CD4-positive, alpha-beta T cell treated with Interleukin-15 for 1 hour (primary cell): Measurements from ENCODE around the gene SMCO1.
A peak's percentile ranks its signal among the peaks of the same experiment; 100 is the strongest.
"Not testable (repeated sequence)": the region's sequence is repeated elsewhere in the genome, so short reads cannot be mapped to it uniquely, and the experiment has no call there.

Experiments
- DNase-seq: peaks from one replicate; pipeline ENCODE4 v3.0.0-alpha.2; 2020

The SMCO1 gene, protein sequence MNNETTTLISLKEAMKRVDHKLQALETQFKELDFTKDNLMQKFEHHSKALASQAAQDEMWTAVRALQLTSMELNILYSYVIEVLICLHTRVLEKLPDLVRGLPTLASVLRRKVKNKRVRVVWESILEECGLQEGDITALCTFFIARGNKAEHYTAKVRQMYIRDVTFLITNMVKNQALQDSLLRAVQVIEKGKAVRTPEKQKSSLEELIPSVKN

GRCh38 chr3:196514913-196515621 lies at the start of gene SMCO1:
Gene SMCO1, minus strand, starts transcription at chr3:196515346. Its CDS starts 137 bp downstream, at chr3:196515209.
- no peak for DNase-seq

- no peak for DNase-seq
These were observed 48.6 kb upstream of the SMCO1 start for GRCh38 chr3:196563721-196564225.

DNA sequence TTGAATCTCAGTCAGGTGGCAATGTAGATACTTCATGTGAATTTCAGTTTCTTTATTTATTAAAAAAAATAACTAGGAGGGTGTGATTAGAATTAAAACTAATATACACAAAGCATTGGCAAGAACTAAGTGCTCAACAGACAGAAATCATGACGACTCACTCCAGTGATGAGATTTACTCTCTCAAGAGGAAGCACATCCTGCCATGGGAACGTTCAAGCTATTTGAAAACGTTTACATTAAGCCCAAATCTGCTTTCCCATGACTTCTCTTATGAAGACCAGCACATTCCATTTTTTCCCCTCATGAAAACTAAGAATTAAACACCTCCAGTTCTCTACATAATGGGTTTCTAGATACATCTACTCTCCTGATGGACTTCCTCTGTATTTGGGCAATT lies 44.7 kb upstream of the SMCO1 start:
- no peak for DNase-seq

DNA sequence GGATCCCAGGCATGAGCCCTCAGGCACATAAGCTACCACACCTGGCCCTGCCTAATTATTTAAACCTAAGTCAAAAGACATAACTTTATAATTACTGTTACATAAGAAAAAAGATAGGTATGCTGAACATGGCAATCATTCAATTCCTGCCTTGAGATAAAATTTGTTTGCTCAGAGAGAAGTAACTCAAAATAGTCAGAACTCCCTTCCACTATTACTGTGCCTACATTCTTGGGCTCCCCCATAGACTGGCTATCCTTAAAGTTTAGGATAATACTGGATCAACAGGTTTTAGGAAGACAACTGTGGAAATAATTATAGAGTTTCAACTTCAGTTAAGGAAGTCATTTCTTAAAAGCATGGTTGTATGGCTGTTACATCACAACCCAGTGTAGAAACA lies 43.3 kb upstream of the SMCO1 start:
- DNase-seq: no peak

DNA sequence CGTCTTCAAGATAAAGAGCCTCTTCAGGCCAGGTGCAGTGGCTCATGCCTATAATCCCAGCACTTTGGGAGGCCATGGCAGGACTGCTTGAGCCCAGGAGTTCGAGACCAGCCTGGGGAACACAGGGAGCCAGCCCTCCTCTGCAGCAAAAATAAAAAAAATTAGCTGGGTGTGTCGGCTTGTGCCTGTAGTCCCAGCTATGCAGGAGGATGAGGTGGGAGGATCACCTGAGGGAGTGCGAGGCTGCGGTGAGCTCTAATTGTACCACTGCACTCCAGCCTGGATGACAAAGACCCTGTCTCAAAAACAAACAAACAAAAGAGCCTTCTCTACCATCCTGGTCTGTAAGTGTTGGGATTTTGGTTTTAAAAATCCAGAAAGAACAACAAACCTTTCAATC lies 42.1 kb upstream of the SMCO1 start:
- no peak for DNase-seq

- no peak for DNase-seq
These were observed 40.1 kb upstream of the SMCO1 start for GRCh38 chr3:196555295-196555694.

DNA sequence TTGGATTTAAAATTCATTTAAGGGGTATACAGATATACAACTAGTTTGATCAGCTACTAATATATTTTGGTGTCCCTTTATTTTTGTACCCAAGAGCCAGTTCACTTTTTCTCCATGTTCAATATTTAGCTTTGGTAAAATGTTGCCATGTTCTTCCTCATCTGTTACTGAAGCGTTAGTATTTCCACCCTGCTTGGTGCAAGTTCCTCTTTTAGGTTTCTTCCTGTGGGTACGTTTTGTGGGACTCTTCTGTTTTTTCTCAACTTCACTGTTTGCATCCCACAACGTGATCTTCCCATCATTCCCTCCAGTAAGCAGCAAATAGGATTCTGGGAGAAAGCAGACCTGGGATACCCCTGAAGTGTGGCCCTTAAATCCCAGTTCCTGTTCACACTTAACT lies 39.1 kb upstream of the SMCO1 start:
- DNase-seq: no peak

DNA sequence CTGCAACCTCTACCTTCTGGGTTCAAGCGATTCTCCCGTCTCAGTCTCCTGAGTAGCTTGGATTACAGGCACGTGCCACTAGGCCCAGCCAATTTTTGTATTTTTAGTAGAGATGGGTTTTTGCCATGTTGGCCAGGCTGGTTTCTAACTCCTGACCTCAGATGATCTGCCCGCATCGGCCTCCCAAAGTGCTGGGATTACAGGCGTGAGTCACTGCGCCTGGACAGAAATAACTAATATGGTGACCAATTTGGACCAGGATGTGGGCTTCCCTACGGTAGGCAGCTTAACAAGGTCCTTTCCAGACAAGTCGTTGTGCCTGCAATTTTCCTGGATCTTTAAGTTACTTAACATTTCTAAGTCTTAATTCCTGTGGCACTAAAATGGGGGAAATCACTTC lies 38.4 kb upstream of the SMCO1 start:
- DNase-seq: no peak

- DNase-seq: no peak
These were observed 37.1 kb upstream of the SMCO1 start for GRCh38 chr3:196552253-196552652.

- not testable (repeated sequence) for DNase-seq
These were observed 35.0 kb upstream of the SMCO1 start for GRCh38 chr3:196550172-196550571.

- DNase-seq: not testable (repeated sequence)
These were observed 34.2 kb upstream of the SMCO1 start for GRCh38 chr3:196549312-196549711.

- DNase-seq: no peak
These were observed 31.9 kb upstream of the SMCO1 start for GRCh38 chr3:196547067-196547466.

GRCh38 chr3:196546537-196546936 lies 31.4 kb upstream of the SMCO1 start:
- DNase-seq: no peak

DNA sequence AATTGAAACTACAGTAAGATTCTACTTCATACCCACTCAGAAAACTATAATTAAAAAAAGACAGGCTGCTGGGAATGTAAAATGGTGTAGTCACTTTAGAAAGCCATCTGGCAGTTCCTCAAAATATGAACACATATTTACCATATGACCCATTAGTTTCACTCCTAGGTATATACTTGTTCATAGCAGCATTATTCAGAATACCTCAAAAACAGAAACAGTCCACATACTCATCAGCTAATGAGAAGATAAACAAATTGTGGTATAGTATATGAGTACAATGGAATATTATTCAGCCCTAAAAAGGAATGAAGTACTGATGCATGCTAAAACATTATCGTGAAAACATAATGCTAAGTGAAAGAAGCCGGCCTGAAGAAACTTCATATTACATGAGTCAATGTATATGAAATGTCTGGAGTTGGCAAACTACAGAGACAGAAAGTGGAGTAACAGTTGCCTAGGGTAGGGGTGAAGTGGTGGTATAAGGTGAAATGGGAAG lies 29.4 kb upstream of the SMCO1 start:
- DNase-seq: no peak

DNA sequence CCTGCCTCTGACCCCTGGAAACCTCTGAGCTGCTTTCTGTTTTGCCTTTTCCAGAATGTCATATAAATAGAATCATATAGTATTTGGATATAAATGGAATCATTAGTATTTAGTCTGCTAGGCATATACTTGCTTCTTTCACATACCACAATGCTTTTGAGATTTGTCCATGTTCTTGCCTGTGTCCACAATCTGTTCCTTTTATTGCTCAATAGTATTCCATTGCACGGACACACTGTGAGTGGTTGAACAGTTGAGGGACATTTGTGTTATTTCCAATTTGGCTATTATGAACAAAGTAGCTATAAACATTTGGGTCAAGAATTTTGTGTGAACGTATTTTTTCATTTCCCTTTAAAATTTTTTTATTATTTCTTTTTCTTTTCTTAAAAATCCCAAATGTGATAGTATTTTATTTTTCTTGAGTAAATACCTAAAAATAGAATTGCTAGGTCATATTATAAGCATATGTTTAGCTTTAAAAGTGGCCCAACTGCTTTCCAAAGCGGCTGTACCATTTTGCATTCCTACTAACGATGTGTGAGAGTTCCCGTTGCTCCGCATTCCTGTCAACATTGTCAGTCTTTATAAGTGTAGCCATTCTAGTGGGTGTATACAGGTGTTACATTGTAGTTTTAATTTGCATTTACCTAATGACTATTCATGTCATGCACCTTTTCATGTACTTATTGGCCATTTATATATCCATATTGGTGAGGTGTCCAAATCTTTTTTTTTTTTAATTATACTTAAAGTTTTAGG lies 26.7 kb upstream of the SMCO1 start:
- DNase-seq: no peak

DNA sequence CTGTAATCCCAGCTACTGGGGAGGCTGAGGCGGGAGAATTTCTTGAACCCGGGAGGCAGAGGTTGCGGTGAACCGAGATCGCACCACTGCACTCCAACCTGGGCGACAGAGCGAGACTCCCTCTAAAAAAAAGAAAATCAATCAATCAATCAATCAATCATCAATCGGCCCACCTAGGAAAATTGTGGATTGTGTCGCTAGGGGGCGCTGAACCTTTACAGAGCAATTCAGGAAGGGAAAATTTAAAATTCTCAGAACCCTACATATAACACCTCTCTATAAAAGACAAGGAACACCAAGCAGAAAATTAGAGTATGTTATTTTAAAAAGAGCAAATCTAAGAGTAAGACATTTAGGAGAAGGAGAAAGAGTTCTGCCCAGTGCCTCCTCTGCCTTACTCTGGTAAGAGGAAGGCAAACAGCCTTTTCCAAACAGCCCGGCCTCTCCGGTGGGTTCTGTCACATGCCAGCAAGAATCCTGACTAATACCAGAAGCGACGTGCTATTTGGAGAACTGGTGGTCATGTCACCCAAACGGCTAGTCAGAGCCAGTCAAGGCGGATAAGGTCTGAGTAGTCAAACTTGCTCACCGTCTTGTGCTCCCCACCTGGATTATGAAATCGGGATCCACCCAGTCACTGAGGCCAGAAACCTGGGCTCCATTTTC lies 22.3 kb upstream of the SMCO1 start:
- peak; percentile 27 for DNase-seq

DNA sequence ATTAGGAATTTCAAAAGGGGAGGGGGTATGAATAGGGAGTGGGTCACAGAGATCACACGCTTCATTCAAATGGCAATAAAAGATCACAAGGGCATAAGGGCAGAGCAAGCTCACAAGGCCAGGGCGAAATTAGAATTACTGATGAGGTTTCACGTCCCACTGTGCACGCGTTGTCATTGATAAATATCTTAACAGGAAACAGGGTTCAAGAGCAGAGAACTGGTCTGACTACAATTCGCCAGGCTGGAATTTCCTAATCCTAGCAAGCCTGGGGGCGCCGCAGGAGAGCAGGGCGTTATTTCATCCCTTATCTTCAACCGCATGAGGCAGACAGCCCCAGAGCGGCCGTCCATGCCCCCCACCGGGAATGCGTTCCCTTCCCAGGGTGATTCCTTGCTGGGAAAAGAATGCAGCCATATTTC lies 18.1 kb upstream of the SMCO1 start:
- DNase-seq: no peak

DNA sequence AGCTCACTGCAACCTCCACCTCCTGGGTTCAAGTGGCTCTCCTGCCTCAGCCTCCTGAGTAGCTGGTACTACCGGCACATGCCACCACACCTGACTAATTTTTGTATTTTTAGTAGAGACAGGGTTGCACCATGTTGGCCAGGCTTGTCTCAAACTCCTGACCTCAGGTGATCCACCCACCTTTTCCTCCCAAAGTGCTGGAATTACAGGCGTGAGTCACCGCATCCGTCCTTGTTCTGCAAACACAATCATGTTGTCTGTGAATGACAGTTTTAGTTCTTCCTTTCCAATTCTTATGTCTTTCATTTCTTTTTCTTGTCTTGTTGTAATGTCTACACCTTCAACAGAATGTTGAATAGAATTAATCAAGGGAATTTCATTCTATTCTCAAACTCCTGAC lies 16.3 kb upstream of the SMCO1 start:
- DNase-seq: no peak

- DNase-seq: peak; percentile 65
These were observed 13.6 kb upstream of the SMCO1 start for GRCh38 chr3:196528639-196529233.

DNA sequence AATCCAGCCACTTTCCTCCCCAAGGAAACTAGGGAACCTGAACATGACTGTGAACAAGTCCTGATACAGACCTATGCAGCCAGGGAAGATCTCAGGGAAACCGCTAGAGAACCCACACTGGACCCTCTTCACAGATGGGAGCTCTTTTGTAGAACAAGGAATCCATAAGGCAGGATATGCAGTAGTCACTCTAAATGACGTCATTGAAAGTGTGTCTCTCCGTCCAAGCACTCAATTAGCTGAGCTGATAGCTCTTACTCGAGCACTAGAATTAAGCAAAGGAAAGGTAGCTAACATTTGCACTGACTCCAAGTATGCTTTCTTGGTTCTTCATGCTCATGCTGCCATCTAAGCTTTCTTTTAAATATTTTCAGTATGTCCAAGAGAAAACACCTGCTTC lies 10.0 kb upstream of the SMCO1 start:
- DNase-seq: no peak

DNA sequence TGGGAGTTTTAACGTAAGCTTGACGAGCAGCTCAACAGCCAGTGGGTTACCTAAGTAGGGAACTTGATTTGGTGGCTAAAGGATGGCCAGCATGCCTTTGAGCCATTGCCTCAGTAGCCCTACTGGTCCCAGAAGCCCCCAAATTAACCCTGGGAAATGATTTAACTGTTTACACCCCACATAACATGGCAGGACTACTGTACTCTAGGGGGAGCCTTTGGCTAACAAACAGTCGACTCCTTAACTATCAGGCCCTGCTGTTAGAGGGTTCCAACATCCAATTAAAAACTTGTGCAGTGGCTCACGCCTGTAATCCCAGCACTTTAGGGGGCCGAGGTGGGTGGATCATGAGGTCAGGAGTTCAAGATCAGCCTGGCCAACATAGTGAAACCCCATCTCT lies 9.4 kb upstream of the SMCO1 start:
- no peak for DNase-seq

DNA sequence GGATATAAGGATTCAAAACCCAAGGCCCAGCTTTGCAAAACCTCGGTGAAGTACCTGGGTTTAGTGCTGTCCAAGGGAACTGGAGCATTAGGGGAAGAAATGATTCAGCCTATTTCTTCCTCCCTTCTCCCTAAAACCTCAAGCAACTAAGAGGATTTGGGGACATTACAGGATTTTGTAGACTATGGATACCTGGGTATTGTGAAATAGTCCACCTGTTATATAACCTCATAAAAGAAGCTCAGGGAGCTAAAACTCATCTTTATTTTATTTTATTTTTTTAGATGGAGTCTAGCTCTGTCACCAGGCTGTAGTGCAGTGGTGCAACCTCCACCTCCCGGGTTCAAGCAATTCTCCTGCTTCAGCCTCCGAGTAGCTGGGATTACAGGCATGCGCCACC lies 8.7 kb upstream of the SMCO1 start:
- DNase-seq: no peak

DNA sequence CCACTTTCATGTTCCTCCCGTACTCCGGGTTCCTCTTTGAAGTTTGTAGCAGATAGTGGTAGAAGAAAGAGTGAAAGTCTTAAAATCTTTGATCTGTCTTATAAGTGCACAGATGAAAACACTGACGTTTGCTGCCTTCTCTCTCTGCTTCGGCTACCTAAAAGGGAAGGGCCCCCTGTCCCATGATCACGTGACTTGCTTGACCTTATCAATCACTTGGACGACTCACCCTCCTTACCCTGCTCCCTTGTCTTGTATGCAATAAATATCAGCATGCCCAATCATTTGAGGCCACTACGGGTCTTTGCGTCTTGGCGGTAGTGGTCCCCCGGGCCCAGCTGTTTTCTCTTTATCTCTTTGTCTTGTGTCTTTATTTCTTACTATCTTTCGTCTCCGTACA lies 6.1 kb upstream of the SMCO1 start:
- not testable (repeated sequence) for DNase-seq
